Measurements from ENCODE around the gene DNAAF8.

DNA sequence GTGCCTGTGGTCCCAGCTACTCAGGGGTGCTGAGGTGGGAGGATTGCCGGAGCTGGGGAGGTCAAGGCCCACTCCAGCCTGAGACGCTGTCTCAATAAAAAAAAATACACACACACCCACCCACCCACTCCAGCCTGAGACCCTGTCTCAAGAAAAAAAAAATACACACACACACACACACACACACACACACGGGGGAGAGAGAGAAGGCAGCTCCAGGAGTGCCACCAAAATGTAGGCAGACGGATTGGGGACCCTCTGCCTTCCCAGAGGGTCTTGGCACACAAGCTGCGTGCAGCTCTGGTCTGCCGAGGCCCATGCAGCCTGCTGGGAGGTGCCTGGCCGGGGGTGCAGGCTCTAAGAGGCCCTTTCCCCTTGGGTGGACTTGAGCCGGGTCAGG lies 46.9 kb upstream of the DNAAF8 start:
- TF ChIP-seq TARDBP (IDR thresholded peaks at IDR 0.05), result no peak
- no peak for TF ChIP-seq SUZ12 (IDR thresholded peaks at IDR 0.05)
- no peak for TF ChIP-seq FOXM1 (IDR thresholded peaks at IDR 0.05; ENCODE audit: borderline replicate concordance)
- TF ChIP-seq, protein P1, sequence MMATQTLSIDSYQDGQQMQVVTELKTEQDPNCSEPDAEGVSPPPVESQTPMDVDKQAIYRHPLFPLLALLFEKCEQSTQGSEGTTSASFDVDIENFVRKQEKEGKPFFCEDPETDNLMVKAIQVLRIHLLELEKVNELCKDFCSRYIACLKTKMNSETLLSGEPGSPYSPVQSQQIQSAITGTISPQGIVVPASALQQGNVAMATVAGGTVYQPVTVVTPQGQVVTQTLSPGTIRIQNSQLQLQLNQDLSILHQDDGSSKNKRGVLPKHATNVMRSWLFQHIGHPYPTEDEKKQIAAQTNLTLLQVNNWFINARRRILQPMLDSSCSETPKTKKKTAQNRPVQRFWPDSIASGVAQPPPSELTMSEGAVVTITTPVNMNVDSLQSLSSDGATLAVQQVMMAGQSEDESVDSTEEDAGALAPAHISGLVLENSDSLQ (IDR thresholded peaks at IDR 0.05), result no peak
